H9 (cell line): ENCODE data around the gene CACHD1. TPM values are rescaled to one million over a fixed set of nuclear protein-coding genes. Genes with fewer than 3 reads are reported as not detected.

Source experiments
- DNase-seq: peaks from one replicate; pipeline ENCODE4 v3.0.0-alpha.2; 2017
- H2AFZ ChIP-seq: one replicate; pipeline ENCODE4 v1.6.1; 2013; ENCODE audit warnings: mild to moderate bottlenecking, low read length, control low read depth, moderate library complexity
- H2AK5ac ChIP-seq: 2 replicates; pipeline ENCODE4 v1.6.1; 2013; ENCODE audit warnings: low read length, control low read depth, mixed read lengths; ENCODE audit not compliant: insufficient read length
- H2BK120ac ChIP-seq: one replicate; pipeline ENCODE4 v1.6.1; 2013; ENCODE audit warnings: low read depth, mild to moderate bottlenecking, low read length, control low read depth, inconsistent platforms; ENCODE audit not compliant: poor library complexity, severe bottlenecking
- H2BK12ac ChIP-seq: 2 replicates; pipeline ENCODE4 v1.6.1; 2013; ENCODE audit warnings: low read length, control low read depth, mixed read lengths, low read depth; ENCODE audit not compliant: insufficient read length
- H2BK15ac ChIP-seq: 2 replicates; pipeline ENCODE4 v1.6.1; 2013; ENCODE audit warnings: low read depth, low read length, control low read depth
- H2BK20ac ChIP-seq: one replicate; pipeline ENCODE4 v1.6.1; 2013; ENCODE audit warnings: low read depth, mild to moderate bottlenecking, low read length, control low read depth, inconsistent platforms; ENCODE audit not compliant: poor library complexity, severe bottlenecking
- H2BK5ac ChIP-seq: 2 replicates; pipeline ENCODE4 v1.6.1; 2013; ENCODE audit warnings: low read length, control low read depth, mixed read lengths; ENCODE audit not compliant: insufficient read length
- H3K14ac ChIP-seq: 2 replicates; pipeline ENCODE4 v1.6.1; 2013; ENCODE audit warnings: low read length, control low read depth; ENCODE audit not compliant: insufficient read depth
- H3K18ac ChIP-seq: 2 replicates; pipeline ENCODE4 v1.6.1; 2013; ENCODE audit warnings: low read depth, mild to moderate bottlenecking, mixed read lengths, low read length, control low read depth; ENCODE audit not compliant: insufficient read length
- H3K23ac ChIP-seq: 2 replicates; pipeline ENCODE4 v1.6.1; 2013; ENCODE audit warnings: low read length, control low read depth, mixed read lengths, low read depth; ENCODE audit not compliant: insufficient read length
- H3K23me2 ChIP-seq: 2 replicates; pipeline ENCODE4 v1.6.1; 2013; ENCODE audit warnings: low read depth, mild to moderate bottlenecking, mixed read lengths, low read length, control low read depth; ENCODE audit not compliant: insufficient read length, poor library complexity, severe bottlenecking
- H3K27ac ChIP-seq: 2 replicates; pipeline ENCODE4 v1.5.1; 2013; ENCODE audit warnings: low read length, control low read depth, mixed read lengths, low read depth; ENCODE audit not compliant: insufficient read length
- H3K27me3 ChIP-seq: 2 replicates; pipeline ENCODE4 v1.6.1; 2013; ENCODE audit warnings: low read length, control low read depth, inconsistent platforms; ENCODE audit not compliant: insufficient read depth
- H3K4ac ChIP-seq: 2 replicates; pipeline ENCODE4 v1.6.1; 2013; ENCODE audit warnings: low read depth, mild to moderate bottlenecking, control low read depth, inconsistent platforms, low read length, moderate library complexity
- H3K4me1 ChIP-seq: 2 replicates; pipeline ENCODE4 v1.6.1; 2013; ENCODE audit warnings: low read length, control low read depth, inconsistent platforms; ENCODE audit not compliant: insufficient read depth
- H3K4me2 ChIP-seq: 2 replicates; pipeline ENCODE4 v1.6.1; 2013; ENCODE audit warnings: low read length, control low read depth, mixed read lengths; ENCODE audit not compliant: insufficient read length, insufficient read depth
- H3K56ac ChIP-seq: 2 replicates; pipeline ENCODE4 v1.6.1; 2013; ENCODE audit warnings: low read depth, mild to moderate bottlenecking, mixed read lengths, low read length, control low read depth; ENCODE audit not compliant: insufficient read length
- H3K79me1 ChIP-seq: 2 replicates; pipeline ENCODE4 v1.6.1; 2013; ENCODE audit warnings: low read depth, mild to moderate bottlenecking, moderate library complexity, low read length, control low read depth, inconsistent platforms; ENCODE audit not compliant: insufficient read depth, poor library complexity, severe bottlenecking
- H3K79me2 ChIP-seq: 2 replicates; pipeline ENCODE4 v1.6.1; 2013; ENCODE audit warnings: low read length, control low read depth, inconsistent platforms; ENCODE audit not compliant: insufficient read depth
- H3K9ac ChIP-seq: 2 replicates; pipeline ENCODE4 v1.6.1; 2013; ENCODE audit warnings: low read length, control low read depth, mixed read lengths; ENCODE audit not compliant: insufficient read length; ENCODE audit errors: extremely low read depth
- H3K9me3 ChIP-seq: one replicate; pipeline ENCODE4 v1.6.1; 2013; ENCODE audit warnings: low read depth, low read length, inconsistent platforms; ENCODE audit not compliant: control insufficient read depth
- H3T11ph ChIP-seq: one replicate; pipeline ENCODE4 v1.6.1; 2013; ENCODE audit warnings: mild to moderate bottlenecking, low read length, control low read depth, inconsistent platforms
- H4K20me1 ChIP-seq: one replicate; pipeline ENCODE4 v1.6.1; 2013; ENCODE audit not compliant: control insufficient read depth, insufficient read length, insufficient read depth
- H4K5ac ChIP-seq: 2 replicates; pipeline ENCODE4 v1.6.1; 2013; ENCODE audit warnings: low read depth, mild to moderate bottlenecking, mixed read lengths, low read length, control low read depth; ENCODE audit not compliant: insufficient read length
- H4K8ac ChIP-seq: replicated peaks from 2 replicates; pipeline ENCODE4 v1.6.1; 2013; ENCODE audit warnings: low read length, control low read depth, mixed read lengths, low read depth; ENCODE audit not compliant: insufficient read length
- H4K91ac ChIP-seq: 2 replicates; pipeline ENCODE4 v1.6.1; 2013; ENCODE audit warnings: low read depth, mild to moderate bottlenecking, moderate library complexity, mixed read lengths, low read length, control low read depth; ENCODE audit not compliant: insufficient read length
- H3K27ac Mint-ChIP-seq, 3 experiments: 2 replicates in 2 of 3; 3 replicates in 1 of 3; pipeline ENCODE4 v1.8.0; 2020 to 2021; ENCODE audit warnings: mixed read lengths in 3 of 3, mild to moderate bottlenecking in 1 of 3, moderate library complexity in 1 of 3
- H3K27me3 Mint-ChIP-seq: 2 replicates; pipeline ENCODE4 v1.8.0; 2021; ENCODE audit warnings: low read depth, mild to moderate bottlenecking, moderate library complexity, mixed read lengths
- H3K36me3 Mint-ChIP-seq, 3 experiments: 2 replicates in 2 of 3; 3 replicates in 1 of 3; pipeline ENCODE4 v1.8.0; 2020 to 2021; ENCODE audit warnings: low read depth in 3 of 3, mixed read lengths in 3 of 3; ENCODE audit not compliant: insufficient read depth in 1 of 3
- H3K4me1 Mint-ChIP-seq, 2 experiments: 2 replicates each; pipeline ENCODE4 v1.8.0; 2020; ENCODE audit warnings: mixed read lengths in 2 of 2
- H3K4me3 Mint-ChIP-seq, 2 experiments: 2 replicates in 1 of 2; 3 replicates in 1 of 2; pipeline ENCODE4 v1.8.0; 2020 to 2021; ENCODE audit warnings: mild to moderate bottlenecking in 2 of 2, mixed read lengths in 2 of 2, moderate library complexity in 1 of 2
- H3K9me3 Mint-ChIP-seq, 2 experiments: 2 replicates in 1 of 2; 3 replicates in 1 of 2; pipeline ENCODE4 v1.8.0; 2020; ENCODE audit warnings: mild to moderate bottlenecking in 2 of 2, mixed read lengths in 2 of 2, moderate library complexity in 1 of 2
- WGBS: extraction: QIAGEN DNeasy Blood & Tissue Kit; methylation state at CpG from one replicate; pipeline ENCODE4 v1.1.7; 2013; ENCODE audit warnings: missing lambda C conversion rate, low lambda C conversion rate, mixed read lengths; ENCODE audit not compliant: insufficient read length; ENCODE audit errors: extremely low coverage; 5-methylcytosine and 5-hydroxymethylcytosine counted together
- total RNA-seq: library from RNA; stranded (reverse); gene quantifications from 2 replicates; pipeline ENCODE4 v1.2.1, GENCODE V29; 2021
- TF ChIP-seq, protein P1 (sequence below): fragments of 200-600 bp; sonication (generic); conservative IDR thresholded peaks from 3 replicates; pipeline ENCODE4 v1.8.0; 2021; ENCODE audit warnings: antibody characterized with exemption, mild to moderate bottlenecking

Gene CACHD1
- total RNA-seq, 1 experiment from 2014 or later = 94.2 TPM

DNA sequence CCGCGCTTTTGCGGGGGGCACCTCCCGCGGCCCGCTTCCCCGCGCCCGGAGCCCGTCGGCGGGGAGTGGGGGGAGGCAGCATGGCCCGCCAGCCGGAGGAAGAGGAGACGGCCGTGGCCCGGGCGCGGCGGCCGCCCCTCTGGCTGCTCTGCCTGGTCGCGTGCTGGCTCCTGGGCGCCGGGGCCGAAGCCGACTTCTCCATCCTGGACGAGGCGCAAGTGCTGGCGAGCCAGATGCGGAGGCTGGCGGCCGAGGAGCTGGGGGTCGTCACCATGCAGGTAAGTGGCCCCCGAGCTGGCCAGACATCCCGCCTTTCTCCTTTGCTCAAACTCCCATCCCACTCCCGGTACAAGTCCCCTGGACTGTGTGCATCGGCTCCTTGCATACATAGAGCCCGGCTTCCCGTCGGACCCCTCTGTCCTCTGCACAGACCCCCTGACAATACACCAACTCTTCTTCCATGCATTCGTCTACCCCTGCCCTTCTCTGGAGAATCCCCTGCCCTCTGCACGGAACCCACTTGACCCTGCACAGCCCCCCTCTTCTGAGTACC is 812 bp downstream of the CACHD1 start:
- Histone ChIP-seq H3K4me2 (peak overlapping the region; percentile 88), H4K20me1 (no peaks in the 10 kb centered on the region), H3K27me3 (peaks cover 5% of the 10 kb centered on the region; the same call in 1 of the 2 replicates), H2AK5ac (no peak overlapping the region), H2BK15ac (no peak overlapping the region; the same call in 1 of the 2 replicates), H3K14ac (peak overlapping the region; percentile 70; the same call in 1 of the 2 replicates), H3K9me3 (no peaks in the 10 kb centered on the region), H3K9ac (peak overlapping the region; percentile 82), H2BK5ac (no peak overlapping the region), H3K27ac (no peak overlapping the region), H3K23ac (no peak overlapping the region), H4K8ac (no peak overlapping the region), H3T11ph (no peak overlapping the region), H3K79me1 (peaks cover 1% of the 10 kb centered on the region), H4K91ac (no peak overlapping the region), H2BK20ac (no peak overlapping the region), H3K79me2 (peaks cover 15% of the 10 kb centered on the region), H3K56ac (no peak overlapping the region), H3K4me1 (peaks cover 12% of the 10 kb centered on the region), H4K5ac (no peak overlapping the region), H2BK12ac (no peak overlapping the region), H2BK120ac (no peak overlapping the region), H3K23me2 (peaks cover 25% of the 10 kb centered on the region), H2AFZ (no peak overlapping the region), H3K4ac (no peak overlapping the region), H3K18ac (no peak overlapping the region)
- peaks cover 35 to 38% of the 10 kb centered on the region in 2 experiments for H3K4me1 Mint-ChIP-seq
- peaks cover 29% of the 10 kb centered on the region for H3K27me3 Mint-ChIP-seq
- peaks cover 3 to 5% of the 10 kb centered on the region in 2 experiments; a peak in 3 of 5 replicates for H3K9me3 Mint-ChIP-seq
- no CpG with 5 or more reads among the region's 43 CpGs for WGBS
- TF ChIP-seq, protein P1, sequence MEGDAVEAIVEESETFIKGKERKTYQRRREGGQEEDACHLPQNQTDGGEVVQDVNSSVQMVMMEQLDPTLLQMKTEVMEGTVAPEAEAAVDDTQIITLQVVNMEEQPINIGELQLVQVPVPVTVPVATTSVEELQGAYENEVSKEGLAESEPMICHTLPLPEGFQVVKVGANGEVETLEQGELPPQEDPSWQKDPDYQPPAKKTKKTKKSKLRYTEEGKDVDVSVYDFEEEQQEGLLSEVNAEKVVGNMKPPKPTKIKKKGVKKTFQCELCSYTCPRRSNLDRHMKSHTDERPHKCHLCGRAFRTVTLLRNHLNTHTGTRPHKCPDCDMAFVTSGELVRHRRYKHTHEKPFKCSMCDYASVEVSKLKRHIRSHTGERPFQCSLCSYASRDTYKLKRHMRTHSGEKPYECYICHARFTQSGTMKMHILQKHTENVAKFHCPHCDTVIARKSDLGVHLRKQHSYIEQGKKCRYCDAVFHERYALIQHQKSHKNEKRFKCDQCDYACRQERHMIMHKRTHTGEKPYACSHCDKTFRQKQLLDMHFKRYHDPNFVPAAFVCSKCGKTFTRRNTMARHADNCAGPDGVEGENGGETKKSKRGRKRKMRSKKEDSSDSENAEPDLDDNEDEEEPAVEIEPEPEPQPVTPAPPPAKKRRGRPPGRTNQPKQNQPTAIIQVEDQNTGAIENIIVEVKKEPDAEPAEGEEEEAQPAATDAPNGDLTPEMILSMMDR = no peak
- peak; percentile 35 for DNase-seq
- H3K27ac Mint-ChIP-seq = peak overlapping the region; percentile 56 to 98 (median 96); a peak in 6 of 7 replicates
- H3K4me3 Mint-ChIP-seq = peak overlapping the region; percentile 97 to 99
- H3K36me3 Mint-ChIP-seq = peaks cover 4 to 15% (median 14%) of the 10 kb centered on the region in 3 experiments
